ENCODE measurements around the gene SRPRB. TPM values are rescaled to one million over a fixed set of nuclear protein-coding genes. Genes with fewer than 3 reads are reported as not detected.

The SRPRB gene
- total RNA-seq, 1 experiment from 2014 or later, result 61.0 TPM

GRCh38 chr3:133828576-133829309 lies 23.1 kb downstream of the SRPRB start:
- Histone ChIP-seq H3K27ac (ENCODE audit: low read depth, low read length) (no peak overlapping the region), H4K20me1 (ENCODE audit: insufficient read depth) (no peaks in the 10 kb centered on the region), H3K36me3 (ENCODE audit: control insufficient read depth in 1 of 2, insufficient read depth in 2 of 2, low read length in 2 of 2) (peaks cover 4 to 8% of the 10 kb centered on the region in 2 experiments; a peak in 3 of 4 replicates), H2AFZ (ENCODE audit: low read depth, low read length, poor library complexity, severe bottlenecking) (no peak overlapping the region), H3K4me2 (ENCODE audit: low read length) (no peak overlapping the region), H3K4me1 (ENCODE audit: control insufficient read depth in 1 of 2, insufficient read depth in 2 of 2, low read length in 2 of 2) (no peaks in the 10 kb centered on the region), H3K9ac (ENCODE audit: low read length) (no peak overlapping the region), H3K4me3 (replicated peaks in 1 of 2; ENCODE audit: low read depth in 1 of 2, low read length in 2 of 2) (no peak overlapping the region), H3K9me3 (ENCODE audit: control insufficient read depth in 1 of 2, insufficient read depth in 1 of 2, low read depth in 1 of 2, low read length in 2 of 2) (no peaks in the 10 kb centered on the region), H3K27me3 (ENCODE audit: insufficient read depth, low read length) (no peaks in the 10 kb centered on the region), H3K9me2 (ENCODE audit: insufficient read depth) (no peaks in the 10 kb centered on the region), H3K79me2 (ENCODE audit: insufficient read depth, low read length) (no peaks in the 10 kb centered on the region)
- BruUV-seq (replicated peaks), result no TSS peak
- TF ChIP-seq SIN3A (IDR thresholded peaks at IDR 0.05; ENCODE audit: low read depth), result no peak
- no peak for TF ChIP-seq SRF (IDR thresholded peaks at IDR 0.05; ENCODE audit: low read depth)
- TF ChIP-seq ELF1 (IDR thresholded peaks at IDR 0.05; ENCODE audit: borderline replicate concordance, low read depth), result no peak
- TF ChIP-seq, protein P1, sequence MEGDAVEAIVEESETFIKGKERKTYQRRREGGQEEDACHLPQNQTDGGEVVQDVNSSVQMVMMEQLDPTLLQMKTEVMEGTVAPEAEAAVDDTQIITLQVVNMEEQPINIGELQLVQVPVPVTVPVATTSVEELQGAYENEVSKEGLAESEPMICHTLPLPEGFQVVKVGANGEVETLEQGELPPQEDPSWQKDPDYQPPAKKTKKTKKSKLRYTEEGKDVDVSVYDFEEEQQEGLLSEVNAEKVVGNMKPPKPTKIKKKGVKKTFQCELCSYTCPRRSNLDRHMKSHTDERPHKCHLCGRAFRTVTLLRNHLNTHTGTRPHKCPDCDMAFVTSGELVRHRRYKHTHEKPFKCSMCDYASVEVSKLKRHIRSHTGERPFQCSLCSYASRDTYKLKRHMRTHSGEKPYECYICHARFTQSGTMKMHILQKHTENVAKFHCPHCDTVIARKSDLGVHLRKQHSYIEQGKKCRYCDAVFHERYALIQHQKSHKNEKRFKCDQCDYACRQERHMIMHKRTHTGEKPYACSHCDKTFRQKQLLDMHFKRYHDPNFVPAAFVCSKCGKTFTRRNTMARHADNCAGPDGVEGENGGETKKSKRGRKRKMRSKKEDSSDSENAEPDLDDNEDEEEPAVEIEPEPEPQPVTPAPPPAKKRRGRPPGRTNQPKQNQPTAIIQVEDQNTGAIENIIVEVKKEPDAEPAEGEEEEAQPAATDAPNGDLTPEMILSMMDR (IDR thresholded peaks at IDR 0.05 in 2 of 3, conservative IDR thresholded peaks at IDR 0.05 in 1 of 3; ENCODE audit: borderline replicate concordance in 1 of 3, insufficient read depth in 1 of 3, low read depth in 2 of 3, low read length in 2 of 3), result no peak
- TF ChIP-seq, protein P2, sequence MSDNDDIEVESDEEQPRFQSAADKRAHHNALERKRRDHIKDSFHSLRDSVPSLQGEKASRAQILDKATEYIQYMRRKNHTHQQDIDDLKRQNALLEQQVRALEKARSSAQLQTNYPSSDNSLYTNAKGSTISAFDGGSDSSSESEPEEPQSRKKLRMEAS (IDR thresholded peaks at IDR 0.05), result no peak
- TF ChIP-seq EGR1 (IDR thresholded peaks at IDR 0.05; ENCODE audit: low read depth), result no peak
- no peak for TF ChIP-seq CEBPB (IDR thresholded peaks at IDR 0.05; ENCODE audit: low read depth)
- TF ChIP-seq ZNF274 (IDR thresholded peaks at IDR 0.05; ENCODE audit: low read depth, low read length), result no peak
- TF ChIP-seq EZH2 (IDR thresholded peaks at IDR 0.05), result no peak
- TF ChIP-seq, protein P3, sequence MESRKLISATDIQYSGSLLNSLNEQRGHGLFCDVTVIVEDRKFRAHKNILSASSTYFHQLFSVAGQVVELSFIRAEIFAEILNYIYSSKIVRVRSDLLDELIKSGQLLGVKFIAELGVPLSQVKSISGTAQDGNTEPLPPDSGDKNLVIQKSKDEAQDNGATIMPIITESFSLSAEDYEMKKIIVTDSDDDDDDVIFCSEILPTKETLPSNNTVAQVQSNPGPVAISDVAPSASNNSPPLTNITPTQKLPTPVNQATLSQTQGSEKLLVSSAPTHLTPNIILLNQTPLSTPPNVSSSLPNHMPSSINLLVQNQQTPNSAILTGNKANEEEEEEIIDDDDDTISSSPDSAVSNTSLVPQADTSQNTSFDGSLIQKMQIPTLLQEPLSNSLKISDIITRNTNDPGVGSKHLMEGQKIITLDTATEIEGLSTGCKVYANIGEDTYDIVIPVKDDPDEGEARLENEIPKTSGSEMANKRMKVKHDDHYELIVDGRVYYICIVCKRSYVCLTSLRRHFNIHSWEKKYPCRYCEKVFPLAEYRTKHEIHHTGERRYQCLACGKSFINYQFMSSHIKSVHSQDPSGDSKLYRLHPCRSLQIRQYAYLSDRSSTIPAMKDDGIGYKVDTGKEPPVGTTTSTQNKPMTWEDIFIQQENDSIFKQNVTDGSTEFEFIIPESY (IDR thresholded peaks at IDR 0.05; ENCODE audit: extremely low read depth, insufficient replicate concordance, low read length), result no peak
- no peak for TF ChIP-seq POLR2AphosphoS5 (IDR thresholded peaks at IDR 0.05; ENCODE audit: low read depth, low read length)
- TF ChIP-seq RAD21 (IDR thresholded peaks at IDR 0.05; ENCODE audit: low read depth), result no peak
- TF ChIP-seq, protein P4, sequence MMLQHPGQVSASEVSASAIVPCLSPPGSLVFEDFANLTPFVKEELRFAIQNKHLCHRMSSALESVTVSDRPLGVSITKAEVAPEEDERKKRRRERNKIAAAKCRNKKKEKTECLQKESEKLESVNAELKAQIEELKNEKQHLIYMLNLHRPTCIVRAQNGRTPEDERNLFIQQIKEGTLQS (IDR thresholded peaks at IDR 0.05), result no peak
- no peak for TF ChIP-seq CBX3 (IDR thresholded peaks at IDR 0.05; ENCODE audit: low read depth)
- TF ChIP-seq YY1 (IDR thresholded peaks at IDR 0.05; ENCODE audit: extremely low read depth, insufficient replicate concordance, low read depth, low read length), result no peak
- no peak for DNase-seq (ENCODE audit: low read depth, low spot score)
- ChIA-PET POLR2A (interaction anchor here (0.7 kb wide), 1 partner anchor 231 kb away, joined by 4 read pairs; no protein-coding TSS in a partner anchor), CTCF (no interaction called here), RAD21 (ENCODE audit: low non-redundant PET in 1 of 2, low total read pairs in 2 of 2, uncharacterized antibody in 2 of 2, unreplicated experiment in 2 of 2) (no interaction called here)
- intact Hi-C loops (cut with micrococcal nuclease), result no loop called here
- peak; percentile 65 for ATAC-seq
